Immature natural killer cell (primary cell): Measurements from ENCODE around the gene TGM2. TPM values are rescaled to one million over a fixed set of nuclear protein-coding genes. Genes with fewer than 3 reads are reported as not detected.

Experiments
- DNase-seq, 3 donors: peaks; one replicate each; pipeline ENCODE4 v3.0.0; 2022; ENCODE audit warnings: mixed read lengths in 1 of 3
- H3K27ac Mint-ChIP-seq, 6 donors: one replicate each; pipeline ENCODE4 v1.8.0; 2020; ENCODE audit warnings: mixed read lengths in 6 of 6, mild to moderate bottlenecking in 5 of 6, inconsistent platforms in 4 of 6, moderate library complexity in 3 of 6
- H3K27me3 Mint-ChIP-seq, 3 donors: one replicate each; pipeline ENCODE4 v1.8.0; 2020 to 2021; ENCODE audit warnings: low read depth in 3 of 3, mild to moderate bottlenecking in 3 of 3, mixed read lengths in 3 of 3, moderate library complexity in 3 of 3, inconsistent platforms in 1 of 3
- H3K36me3 Mint-ChIP-seq, 3 donors: one replicate each; pipeline ENCODE4 v1.8.0; 2020; ENCODE audit warnings: mixed read lengths in 3 of 3, inconsistent platforms in 2 of 3, mild to moderate bottlenecking in 2 of 3
- H3K4me1 Mint-ChIP-seq, 2 donors: one replicate each; pipeline ENCODE4 v1.8.0; 2020; ENCODE audit warnings: inconsistent platforms in 2 of 2, mild to moderate bottlenecking in 2 of 2, mixed read lengths in 2 of 2, moderate library complexity in 1 of 2
- H3K4me3 Mint-ChIP-seq, 5 donors: one replicate each; pipeline ENCODE4 v1.8.0; 2020; ENCODE audit warnings: mild to moderate bottlenecking in 5 of 5, mixed read lengths in 5 of 5, inconsistent platforms in 3 of 5, moderate library complexity in 3 of 5
- H3K9me3 Mint-ChIP-seq, 6 donors: one replicate each; pipeline ENCODE4 v1.8.0; 2020; ENCODE audit warnings: mild to moderate bottlenecking in 6 of 6, mixed read lengths in 6 of 6, inconsistent platforms in 4 of 6, moderate library complexity in 3 of 6
- polyA plus RNA-seq, 3 donors: library from polyadenylated mRNA; unstranded; fragments of 300-500 nt; fragmentation: Illumina TruSeq; gene quantifications; one replicate each; pipeline ENCODE4 v1.2.3, GENCODE V29; 2021

The TGM2 gene
- polyA plus RNA-seq, 3 donors from 2014 or later, result not detected

GRCh38 chr20:38178065-38178491 is 13.0 kb upstream of the TGM2 start:
- no peak overlapping the region for H3K27ac Mint-ChIP-seq

GRCh38 chr20:38177201-38177600 is 12.1 kb upstream of the TGM2 start:
- Mint-ChIP-seq H3K4me3 (no peak overlapping the region), H3K36me3 (no peaks in the 10 kb centered on the region), H3K9me3 (no peaks in the 10 kb centered on the region), H3K27ac (no peak overlapping the region), H3K4me1 (no peaks in the 10 kb centered on the region), H3K27me3 (peaks cover 2 to 9% (median 2%) of the 10 kb centered on the region in 3 donors)
- DNase-seq, result no peak

More at GRCh38 chr20:38178065-38178491, 13.0 kb upstream of the TGM2 start:
- Mint-ChIP-seq H3K36me3 (no peaks in the 10 kb centered on the region), H3K9me3 (no peaks in the 10 kb centered on the region), H3K27me3 (peaks cover under 1 to 10% (median 2%) of the 10 kb centered on the region in 3 donors), H3K4me3 (no peak overlapping the region), H3K4me1 (no peaks in the 10 kb centered on the region)
- DNase-seq, result no peak

GRCh38 chr20:38175304-38176180 is 10.5 kb upstream of the TGM2 start:
- peaks cover 2 to 6% (median 2%) of the 10 kb centered on the region in 3 donors for H3K27me3 Mint-ChIP-seq

GRCh38 chr20:38173237-38174156 is 8.4 kb upstream of the TGM2 start:
- no peak for DNase-seq
- H3K27me3 Mint-ChIP-seq, result peaks cover 0 to 2% (median 2%) of the 10 kb centered on the region in 3 donors
- peaks cover 0 to 2% of the 10 kb centered on the region in 2 donors for H3K4me1 Mint-ChIP-seq
- H3K36me3 Mint-ChIP-seq, result no peaks in the 10 kb centered on the region
- no peak overlapping the region for H3K4me3 Mint-ChIP-seq
- H3K27ac Mint-ChIP-seq, result no peak overlapping the region
- H3K9me3 Mint-ChIP-seq, result no peaks in the 10 kb centered on the region

More at GRCh38 chr20:38175304-38176180, 10.5 kb upstream of the TGM2 start:
- no peak overlapping the region for H3K27ac Mint-ChIP-seq
- H3K9me3 Mint-ChIP-seq, result no peaks in the 10 kb centered on the region
- H3K36me3 Mint-ChIP-seq, result no peaks in the 10 kb centered on the region
- H3K4me1 Mint-ChIP-seq, result no peaks in the 10 kb centered on the region
- no peak for DNase-seq
- H3K4me3 Mint-ChIP-seq, result no peak overlapping the region

- Mint-ChIP-seq H3K4me3 (no peak overlapping the region), H3K36me3 (no peaks in the 10 kb centered on the region), H3K27ac (no peak overlapping the region), H3K9me3 (no peaks in the 10 kb centered on the region), H3K4me1 (peaks cover 0 to 2% of the 10 kb centered on the region in 2 donors), H3K27me3 (peaks cover 0 to 2% (median 2%) of the 10 kb centered on the region in 3 donors)
- DNase-seq, result no peak
Measured at GRCh38 chr20:38172408-38172807, 7.3 kb upstream of the TGM2 start.

GRCh38 chr20:38171675-38172043 is 6.6 kb upstream of the TGM2 start:
- Mint-ChIP-seq H3K36me3 (no peaks in the 10 kb centered on the region), H3K27me3 (peaks cover 0 to 2% (median 0%) of the 10 kb centered on the region in 3 donors), H3K27ac (no peak overlapping the region), H3K4me3 (no peak overlapping the region), H3K4me1 (peaks cover 0 to 2% of the 10 kb centered on the region in 2 donors), H3K9me3 (no peaks in the 10 kb centered on the region)
- DNase-seq, result no peak

GRCh38 chr20:38170826-38171674 is 6.0 kb upstream of the TGM2 start:
- H3K4me1 Mint-ChIP-seq, result peaks cover 0 to 2% of the 10 kb centered on the region in 2 donors
- H3K9me3 Mint-ChIP-seq, result no peaks in the 10 kb centered on the region
- H3K4me3 Mint-ChIP-seq, result no peak overlapping the region
- DNase-seq, result no peak
- H3K36me3 Mint-ChIP-seq, result no peaks in the 10 kb centered on the region
- peaks cover 0 to 2% (median 2%) of the 10 kb centered on the region in 3 donors for H3K27me3 Mint-ChIP-seq
- no peak overlapping the region for H3K27ac Mint-ChIP-seq

- peaks cover 2 to 5% (median 2%) of the 10 kb centered on the region in 3 donors for H3K27me3 Mint-ChIP-seq
- H3K4me1 Mint-ChIP-seq, result peaks cover 5 to 7% of the 10 kb centered on the region in 2 donors
- no peak for DNase-seq
- H3K36me3 Mint-ChIP-seq, result no peaks in the 10 kb centered on the region
- no peaks in the 10 kb centered on the region for H3K9me3 Mint-ChIP-seq
- no peak overlapping the region for H3K27ac Mint-ChIP-seq
- H3K4me3 Mint-ChIP-seq, result no peak overlapping the region
Measured at GRCh38 chr20:38170219-38170825, 5.3 kb upstream of the TGM2 start.

- no peak for DNase-seq
- Mint-ChIP-seq H3K9me3 (no peaks in the 10 kb centered on the region), H3K36me3 (no peaks in the 10 kb centered on the region), H3K4me1 (peaks cover 6 to 7% of the 10 kb centered on the region in 2 donors), H3K4me3 (no peak overlapping the region), H3K27me3 (peaks cover 2 to 6% (median 2%) of the 10 kb centered on the region in 3 donors), H3K27ac (no peak overlapping the region)
Measured at GRCh38 chr20:38169636-38170193, 4.6 kb upstream of the TGM2 start.

- DNase-seq, result no peak
- H3K9me3 Mint-ChIP-seq, result no peaks in the 10 kb centered on the region
- H3K4me1 Mint-ChIP-seq, result peaks cover 6 to 7% of the 10 kb centered on the region in 2 donors
- H3K4me3 Mint-ChIP-seq, result no peak overlapping the region
- H3K36me3 Mint-ChIP-seq, result no peaks in the 10 kb centered on the region
- H3K27ac Mint-ChIP-seq, result no peak overlapping the region
- peaks cover 2 to 6% (median 2%) of the 10 kb centered on the region in 3 donors for H3K27me3 Mint-ChIP-seq
Measured at GRCh38 chr20:38168791-38169589, 3.9 kb upstream of the TGM2 start.

- no peaks in the 10 kb centered on the region for H3K9me3 Mint-ChIP-seq
- no peak overlapping the region for H3K4me3 Mint-ChIP-seq
- peaks cover 2 to 6% (median 3%) of the 10 kb centered on the region in 3 donors for H3K27me3 Mint-ChIP-seq
- H3K27ac Mint-ChIP-seq, result no peak overlapping the region
- no peak for DNase-seq
- H3K4me1 Mint-ChIP-seq, result peaks cover 6 to 7% of the 10 kb centered on the region in 2 donors
- no peaks in the 10 kb centered on the region for H3K36me3 Mint-ChIP-seq
Measured at GRCh38 chr20:38167851-38168760, 3.0 kb upstream of the TGM2 start.
